WTC11 (cell line): ENCODE data around the gene CDCP1.

Experiments used
- EMX1 ChIP-seq: fragments of 250-450 bp; sonication (Bioruptor Pico); IDR thresholded peaks from 2 replicates; pipeline ENCODE4 v1.8.0; 2021; ENCODE audit warnings: mild to moderate bottlenecking
- FOXP1 ChIP-seq: sonication (generic); formaldehyde crosslinking; IDR thresholded peaks from 2 replicates; pipeline ENCODE4 v1.8.0; 2022; ENCODE audit warnings: missing genetic modification reagents, mild to moderate bottlenecking, moderate library complexity, borderline replicate concordance
- MAX ChIP-seq: sonication (generic); formaldehyde crosslinking; IDR thresholded peaks from 2 replicates; pipeline ENCODE4 v1.8.0; 2022; ENCODE audit warnings: mild to moderate bottlenecking, missing genetic modification reagents
- MLX ChIP-seq: sonication (generic); formaldehyde crosslinking; IDR thresholded peaks from 2 replicates; pipeline ENCODE4 v1.8.1; 2023; ENCODE audit warnings: mild to moderate bottlenecking, missing genetic modification reagents, moderate library complexity
- MYBL2 ChIP-seq: sonication (generic); formaldehyde crosslinking; IDR thresholded peaks from 2 replicates; pipeline ENCODE4 v1.8.1; 2023; ENCODE audit warnings: mild to moderate bottlenecking, moderate library complexity, missing genetic modification reagents
- NFE2L1 ChIP-seq: sonication (generic); formaldehyde crosslinking; IDR thresholded peaks from 2 replicates; pipeline ENCODE4 v1.8.1; 2023; ENCODE audit warnings: missing genetic modification reagents
- NFYB ChIP-seq: sonication (generic); formaldehyde crosslinking; conservative IDR thresholded peaks from 2 replicates; pipeline ENCODE4 v1.8.0; 2022; ENCODE audit warnings: low read depth, missing genetic modification reagents
- PREB ChIP-seq: sonication (generic); formaldehyde crosslinking; IDR thresholded peaks from 2 replicates; pipeline ENCODE4 v1.8.1; 2022; ENCODE audit warnings: mild to moderate bottlenecking, missing genetic modification reagents, moderate library complexity, borderline replicate concordance
- ZNF263 ChIP-seq: sonication (generic); formaldehyde crosslinking; IDR thresholded peaks from 2 replicates; pipeline ENCODE4 v1.8.1; 2022; ENCODE audit warnings: low read depth, mild to moderate bottlenecking, moderate library complexity, missing genetic modification reagents
- ZNF396 ChIP-seq: fragments of 250-450 bp; sonication (Bioruptor Pico); IDR thresholded peaks from 2 replicates; pipeline ENCODE4 v1.8.0; 2021; ENCODE audit warnings: mild to moderate bottlenecking, moderate library complexity, borderline replicate concordance
- ZNF416 ChIP-seq: fragments of 250-450 bp; sonication (Bioruptor Pico); IDR thresholded peaks from 2 replicates; pipeline ENCODE4 v1.9.0; 2021; ENCODE audit warnings: mild to moderate bottlenecking, inconsistent platforms
- TF ChIP-seq, protein P1 (sequence below): fragments of 200-600 bp; IDR thresholded peaks from 2 replicates; pipeline ENCODE4 v1.8.0; 2022; ENCODE audit warnings: antibody characterized with exemption
- TF ChIP-seq, protein P2 (sequence below): sonication (generic); formaldehyde crosslinking; IDR thresholded peaks from 2 replicates; pipeline ENCODE4 v1.8.1; 2022; ENCODE audit warnings: mild to moderate bottlenecking, moderate library complexity, missing genetic modification reagents

GRCh38 chr3:45165497-45166283 is 19.5 kb upstream of the CDCP1 start:
- TF ChIP-seq ZNF416 (CRISPR knock-in tag) = no peak
- TF ChIP-seq, protein P1, sequence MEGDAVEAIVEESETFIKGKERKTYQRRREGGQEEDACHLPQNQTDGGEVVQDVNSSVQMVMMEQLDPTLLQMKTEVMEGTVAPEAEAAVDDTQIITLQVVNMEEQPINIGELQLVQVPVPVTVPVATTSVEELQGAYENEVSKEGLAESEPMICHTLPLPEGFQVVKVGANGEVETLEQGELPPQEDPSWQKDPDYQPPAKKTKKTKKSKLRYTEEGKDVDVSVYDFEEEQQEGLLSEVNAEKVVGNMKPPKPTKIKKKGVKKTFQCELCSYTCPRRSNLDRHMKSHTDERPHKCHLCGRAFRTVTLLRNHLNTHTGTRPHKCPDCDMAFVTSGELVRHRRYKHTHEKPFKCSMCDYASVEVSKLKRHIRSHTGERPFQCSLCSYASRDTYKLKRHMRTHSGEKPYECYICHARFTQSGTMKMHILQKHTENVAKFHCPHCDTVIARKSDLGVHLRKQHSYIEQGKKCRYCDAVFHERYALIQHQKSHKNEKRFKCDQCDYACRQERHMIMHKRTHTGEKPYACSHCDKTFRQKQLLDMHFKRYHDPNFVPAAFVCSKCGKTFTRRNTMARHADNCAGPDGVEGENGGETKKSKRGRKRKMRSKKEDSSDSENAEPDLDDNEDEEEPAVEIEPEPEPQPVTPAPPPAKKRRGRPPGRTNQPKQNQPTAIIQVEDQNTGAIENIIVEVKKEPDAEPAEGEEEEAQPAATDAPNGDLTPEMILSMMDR = no peak
- no peak for TF ChIP-seq MAX
- no peak for TF ChIP-seq PREB (CRISPR knock-in tag)
- no peak for TF ChIP-seq NFE2L1 (CRISPR knock-in tag)
- no peak for TF ChIP-seq NFYB
- TF ChIP-seq EMX1 (CRISPR knock-in tag) = no peak
- TF ChIP-seq MYBL2 (CRISPR knock-in tag) = no peak
- TF ChIP-seq ZNF396 (CRISPR knock-in tag) = no peak
- TF ChIP-seq, protein P2, sequence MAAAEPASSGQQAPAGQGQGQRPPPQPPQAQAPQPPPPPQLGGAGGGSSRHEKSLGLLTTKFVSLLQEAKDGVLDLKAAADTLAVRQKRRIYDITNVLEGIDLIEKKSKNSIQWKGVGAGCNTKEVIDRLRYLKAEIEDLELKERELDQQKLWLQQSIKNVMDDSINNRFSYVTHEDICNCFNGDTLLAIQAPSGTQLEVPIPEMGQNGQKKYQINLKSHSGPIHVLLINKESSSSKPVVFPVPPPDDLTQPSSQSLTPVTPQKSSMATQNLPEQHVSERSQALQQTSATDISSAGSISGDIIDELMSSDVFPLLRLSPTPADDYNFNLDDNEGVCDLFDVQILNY (CRISPR knock-in tag) = no peak
- no peak for TF ChIP-seq MLX (CRISPR knock-in tag)
- TF ChIP-seq ZNF263 (CRISPR knock-in tag) = no peak
- TF ChIP-seq FOXP1 (CRISPR knock-in tag) = no peak
